ENCODE results near the gene ZNF764.

Gene ZNF764

DNA sequence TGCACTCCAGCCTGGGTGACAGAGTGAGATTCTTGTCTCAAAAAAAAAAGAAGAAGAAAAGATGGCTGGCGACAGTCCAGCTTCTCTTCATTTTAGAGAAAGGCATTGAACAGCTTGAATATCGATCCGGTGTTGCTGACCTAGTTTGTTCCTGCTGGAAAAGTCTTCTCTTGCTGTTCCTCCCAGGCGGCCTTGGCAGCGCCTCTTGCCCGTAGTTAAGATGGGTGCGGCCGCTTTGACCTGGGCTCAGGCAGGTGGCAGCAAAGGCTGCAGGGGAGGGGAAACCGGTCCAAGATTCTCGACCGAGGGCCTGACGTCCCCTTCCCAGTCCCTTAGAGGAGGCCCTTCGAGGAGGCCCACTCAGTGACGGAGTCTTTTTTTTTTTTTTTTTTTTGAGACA, 3.8 kb upstream of the ZNF764 start:
- Histone ChIP-seq H3K36me3 (ENCODE audit: insufficient read depth, insufficient read length, low read length) (no peaks in the 10 kb centered on the region), H3K4me3 (ENCODE audit: insufficient read length, low read depth) (no peak overlapping the region), H3K27me3 (ENCODE audit: insufficient read depth, insufficient read length) (no peaks in the 10 kb centered on the region), H3K9ac (ENCODE audit: insufficient read length, low read depth) (no peak overlapping the region), H3K9me3 (ENCODE audit: insufficient read depth, low read length) (no peaks in the 10 kb centered on the region), H3K4me1 (ENCODE audit: insufficient read depth, insufficient read length) (peaks cover 2% of the 10 kb centered on the region)
- DNase-seq (ENCODE audit: low read depth, low spot score): no peak
- no peak for TF ChIP-seq YY1 (IDR thresholded peaks at IDR 0.05; ENCODE audit: insufficient read depth, insufficient read length)
- TF ChIP-seq ZNF274 (IDR thresholded peaks at IDR 0.05; ENCODE audit: low read depth, low read length): no peak
- TF ChIP-seq SUZ12 (IDR thresholded peaks at IDR 0.05; ENCODE audit: extremely low read depth, insufficient read depth, insufficient read length): no peak

DNA sequence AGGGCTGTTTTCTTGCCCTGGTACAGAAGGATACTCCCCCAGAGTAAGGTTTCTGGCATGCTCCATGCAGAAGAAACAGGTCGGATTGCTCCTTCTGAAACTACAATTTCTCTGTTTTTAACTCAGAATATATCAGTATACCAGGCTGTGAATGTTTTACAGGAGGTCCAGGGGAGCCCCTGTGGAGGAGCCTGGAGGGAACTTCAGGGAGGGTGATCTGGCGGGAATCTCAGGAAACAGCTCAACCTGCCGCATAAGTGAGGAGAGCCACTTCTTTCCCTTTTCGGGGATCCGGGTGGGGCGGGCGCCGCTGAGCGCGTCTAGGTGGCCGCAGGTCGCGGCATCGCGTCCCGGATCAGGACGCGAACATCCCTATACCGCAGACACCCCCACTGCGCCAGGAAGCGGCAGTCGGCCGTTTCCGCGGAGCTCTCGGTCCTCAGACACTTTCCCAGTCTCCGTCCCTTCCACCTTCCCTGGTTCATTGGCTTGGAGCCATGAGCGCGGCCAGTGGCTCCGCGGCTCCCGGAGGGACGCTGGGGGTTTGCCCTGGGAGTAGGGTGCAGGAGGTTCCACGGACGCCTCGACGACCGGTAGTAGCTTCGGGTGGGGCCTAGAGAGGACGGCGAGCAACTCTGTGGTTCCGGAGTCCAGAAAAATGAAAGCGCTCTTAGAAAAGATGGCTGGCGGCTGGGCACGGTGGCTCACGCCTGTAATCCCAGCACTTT, 3.1 kb upstream of the ZNF764 start:
- TF ChIP-seq ZNF274 (IDR thresholded peaks at IDR 0.05; ENCODE audit: low read depth, low read length): no peak
- no peak for TF ChIP-seq SUZ12 (IDR thresholded peaks at IDR 0.05; ENCODE audit: extremely low read depth, insufficient read depth, insufficient read length)
- TF ChIP-seq YY1 (IDR thresholded peaks at IDR 0.05; ENCODE audit: insufficient read depth, insufficient read length): no peak
- Histone ChIP-seq H3K4me1 (ENCODE audit: insufficient read depth, insufficient read length) (peaks cover 3% of the 10 kb centered on the region), H3K9me3 (ENCODE audit: insufficient read depth, low read length) (no peaks in the 10 kb centered on the region), H3K36me3 (ENCODE audit: insufficient read depth, insufficient read length, low read length) (peaks cover 3% of the 10 kb centered on the region), H3K27me3 (ENCODE audit: insufficient read depth, insufficient read length) (no peaks in the 10 kb centered on the region), H3K4me3 (ENCODE audit: insufficient read length, low read depth) (no peak overlapping the region), H3K9ac (ENCODE audit: insufficient read length, low read depth) (no peak overlapping the region)
- DNase-seq (ENCODE audit: low read depth, low spot score): no peak

DNA sequence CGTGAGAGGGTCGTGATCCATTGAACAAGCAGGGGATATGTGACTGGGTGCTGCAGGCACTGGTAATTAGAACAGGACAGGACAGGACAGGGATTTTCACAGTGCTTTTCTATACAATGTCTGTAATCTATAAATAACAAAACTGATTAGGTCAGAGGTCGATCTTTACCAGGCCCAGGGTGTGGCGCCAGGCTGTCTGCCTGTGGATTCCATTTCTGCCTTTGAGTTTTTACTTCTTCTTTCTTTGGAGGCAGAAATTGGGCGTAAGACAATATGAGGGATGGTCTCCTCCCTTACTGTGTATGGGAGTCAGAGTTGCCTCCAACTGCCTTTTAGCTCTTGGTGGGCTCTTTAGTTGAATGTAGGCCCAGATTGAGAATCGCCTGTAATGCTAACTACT, 1.5 kb upstream of the ZNF764 start:
- Histone ChIP-seq H3K9ac (ENCODE audit: insufficient read length, low read depth) (no peak overlapping the region), H3K27me3 (ENCODE audit: insufficient read depth, insufficient read length) (no peaks in the 10 kb centered on the region), H3K4me3 (ENCODE audit: insufficient read length, low read depth) (no peak overlapping the region), H3K4me1 (ENCODE audit: insufficient read depth, insufficient read length) (peaks cover 9% of the 10 kb centered on the region), H3K36me3 (ENCODE audit: insufficient read depth, insufficient read length, low read length) (peaks cover 19% of the 10 kb centered on the region), H3K9me3 (ENCODE audit: insufficient read depth, low read length) (no peaks in the 10 kb centered on the region)
- TF ChIP-seq SUZ12 (IDR thresholded peaks at IDR 0.05; ENCODE audit: extremely low read depth, insufficient read depth, insufficient read length) (no peak), ZNF274 (IDR thresholded peaks at IDR 0.05; ENCODE audit: low read depth, low read length) (no peak), YY1 (IDR thresholded peaks at IDR 0.05; ENCODE audit: insufficient read depth, insufficient read length) (no peak)
- no peak for DNase-seq (ENCODE audit: low read depth, low spot score)

DNA sequence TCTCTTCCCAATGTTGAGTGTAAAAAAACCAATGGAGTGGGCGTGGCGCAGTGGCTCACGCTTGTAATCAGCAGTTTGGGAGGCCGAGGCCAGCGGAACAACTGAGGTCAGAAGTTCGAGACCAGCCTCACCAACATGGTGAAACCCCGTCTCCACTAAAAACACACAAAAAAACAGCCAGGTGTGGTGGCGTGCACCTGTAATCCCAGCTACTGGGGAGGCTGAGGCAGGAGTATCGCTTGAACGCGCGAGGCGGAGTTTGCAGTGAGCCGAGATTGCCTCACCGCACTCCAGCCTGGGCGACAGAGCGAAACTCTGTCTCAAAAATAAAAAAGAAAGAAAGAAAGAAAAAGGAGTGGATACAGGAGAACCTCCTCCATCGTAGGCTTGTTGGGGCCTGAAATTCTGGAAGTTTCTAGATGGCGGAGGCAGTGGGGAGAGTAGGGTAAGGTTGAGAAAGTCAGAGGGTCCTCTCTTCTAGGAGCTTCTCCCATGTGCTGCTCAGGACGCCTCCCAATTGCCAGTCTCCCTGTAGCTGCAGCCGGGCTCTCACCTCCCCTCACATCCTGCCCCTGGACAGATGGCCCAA, 709 bp upstream of the ZNF764 start:
- Histone ChIP-seq H3K9ac (ENCODE audit: insufficient read length, low read depth) (peak overlapping the region; percentile 58), H3K9me3 (ENCODE audit: insufficient read depth, low read length) (no peaks in the 10 kb centered on the region), H3K36me3 (ENCODE audit: insufficient read depth, insufficient read length, low read length) (peaks cover 27% of the 10 kb centered on the region), H3K4me1 (ENCODE audit: insufficient read depth, insufficient read length) (peaks cover 9% of the 10 kb centered on the region), H3K4me3 (ENCODE audit: insufficient read length, low read depth) (no peak overlapping the region), H3K27me3 (ENCODE audit: insufficient read depth, insufficient read length) (no peaks in the 10 kb centered on the region)
- DNase-seq (ENCODE audit: low read depth, low spot score): no peak
- TF ChIP-seq ZNF274 (IDR thresholded peaks at IDR 0.05; ENCODE audit: low read depth, low read length): no peak
- TF ChIP-seq YY1 (IDR thresholded peaks at IDR 0.05; ENCODE audit: insufficient read depth, insufficient read length): no peak
- no peak for TF ChIP-seq SUZ12 (IDR thresholded peaks at IDR 0.05; ENCODE audit: extremely low read depth, insufficient read depth, insufficient read length)

DNA sequence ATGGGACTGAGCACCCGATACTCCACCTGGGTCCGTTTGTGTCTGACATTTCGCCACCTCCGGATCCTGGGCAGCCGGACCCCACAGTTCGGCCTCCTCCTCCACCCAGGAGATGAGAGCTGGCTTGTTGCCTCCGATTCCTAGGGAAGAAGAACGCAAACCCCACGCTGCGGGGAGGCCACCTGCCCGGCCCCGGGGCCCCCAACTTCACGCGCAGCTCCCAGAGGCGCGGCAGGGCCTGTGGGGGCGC, 542 bp downstream of the ZNF764 start:
- no peak for TF ChIP-seq SUZ12 (IDR thresholded peaks at IDR 0.05; ENCODE audit: extremely low read depth, insufficient read depth, insufficient read length)
- TF ChIP-seq YY1 (IDR thresholded peaks at IDR 0.05; ENCODE audit: insufficient read depth, insufficient read length): no peak
- TF ChIP-seq ZNF274 (IDR thresholded peaks at IDR 0.05; ENCODE audit: low read depth, low read length): no peak
- H3K36me3 ChIP-seq (ENCODE audit: insufficient read depth, insufficient read length, low read length): peaks cover 39% of the 10 kb centered on the region
- H3K9me3 ChIP-seq (ENCODE audit: insufficient read depth, low read length): no peaks in the 10 kb centered on the region
- H3K9ac ChIP-seq (ENCODE audit: insufficient read length, low read depth): peak overlapping the region; percentile 94
- H3K27me3 ChIP-seq (ENCODE audit: insufficient read depth, insufficient read length): no peaks in the 10 kb centered on the region
- DNase-seq (ENCODE audit: low read depth, low spot score): no peak
- peaks cover 18% of the 10 kb centered on the region for H3K4me1 ChIP-seq (ENCODE audit: insufficient read depth, insufficient read length)
- H3K4me3 ChIP-seq (ENCODE audit: insufficient read length, low read depth): peak overlapping the region; percentile 89

DNA sequence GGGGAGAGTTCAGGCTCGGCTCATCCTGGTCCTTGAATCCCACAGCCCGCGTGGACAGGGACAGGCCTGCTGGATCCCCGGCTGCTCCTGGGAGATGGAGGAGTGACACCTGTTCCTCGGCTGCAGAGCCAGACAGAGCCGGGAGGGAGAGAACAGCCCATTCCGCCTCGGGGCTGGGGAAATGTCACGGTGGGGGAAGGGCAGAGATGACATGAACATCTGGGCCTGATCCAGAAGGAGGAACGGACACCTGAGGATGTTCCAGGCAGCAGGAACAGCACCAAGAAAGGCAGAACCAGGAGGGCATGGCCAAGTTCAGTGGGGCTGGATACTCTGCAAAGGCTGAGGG, 2.1 kb downstream of the ZNF764 start:
- peaks cover 19% of the 10 kb centered on the region for H3K4me1 ChIP-seq (ENCODE audit: insufficient read depth, insufficient read length)
- H3K9ac ChIP-seq (ENCODE audit: insufficient read length, low read depth): peak overlapping the region; percentile 64
- no peaks in the 10 kb centered on the region for H3K9me3 ChIP-seq (ENCODE audit: insufficient read depth, low read length)
- H3K4me3 ChIP-seq (ENCODE audit: insufficient read length, low read depth): no peak overlapping the region
- H3K36me3 ChIP-seq (ENCODE audit: insufficient read depth, insufficient read length, low read length): peaks cover 42% of the 10 kb centered on the region
- DNase-seq (ENCODE audit: low read depth, low spot score): no peak
- no peak for TF ChIP-seq YY1 (IDR thresholded peaks at IDR 0.05; ENCODE audit: insufficient read depth, insufficient read length)
- no peak for TF ChIP-seq ZNF274 (IDR thresholded peaks at IDR 0.05; ENCODE audit: low read depth, low read length)
- no peak for TF ChIP-seq SUZ12 (IDR thresholded peaks at IDR 0.05; ENCODE audit: extremely low read depth, insufficient read depth, insufficient read length)
- no peaks in the 10 kb centered on the region for H3K27me3 ChIP-seq (ENCODE audit: insufficient read depth, insufficient read length)

DNA sequence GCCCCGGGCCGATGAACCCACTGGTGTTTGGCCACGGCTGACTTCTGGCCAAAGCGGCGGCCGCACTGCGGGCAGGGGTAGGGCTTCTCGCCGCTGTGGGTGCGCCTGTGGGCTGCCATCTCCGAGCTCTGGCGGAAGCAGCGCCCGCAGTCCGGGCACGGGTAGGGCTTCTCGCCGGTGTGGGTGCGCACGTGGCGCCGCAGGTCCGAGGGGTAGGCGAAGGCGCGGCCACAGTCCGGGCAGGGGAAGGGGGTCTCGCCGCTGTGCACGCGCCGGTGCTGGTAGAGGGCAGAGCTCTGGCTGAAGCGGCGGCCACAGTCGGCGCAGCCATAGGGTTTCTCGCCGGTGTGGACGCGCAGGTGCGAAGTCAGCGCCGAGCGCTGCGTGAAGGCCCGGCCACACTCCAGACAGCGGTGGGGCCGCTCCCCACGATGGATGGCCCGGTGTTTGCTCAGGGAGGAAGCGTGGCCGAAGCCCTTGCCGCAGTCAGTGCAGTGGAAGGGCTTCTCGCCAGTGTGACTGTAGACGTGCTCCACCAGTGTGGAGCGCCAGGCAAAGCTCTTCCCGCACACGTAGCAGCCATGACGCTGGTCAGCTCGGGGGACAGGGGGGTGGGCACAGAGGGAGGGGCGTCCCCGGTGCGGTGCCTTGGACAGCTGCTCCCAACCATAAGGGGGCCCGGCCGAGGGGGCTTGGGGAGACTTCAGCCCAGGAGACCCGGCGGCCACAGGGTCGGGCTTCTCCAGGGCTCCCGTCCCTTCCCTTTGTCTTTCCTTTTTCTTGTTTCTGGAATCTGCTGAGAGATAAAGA, 2.7 kb downstream of the ZNF764 start:
- H3K27me3 ChIP-seq (ENCODE audit: insufficient read depth, insufficient read length): no peaks in the 10 kb centered on the region
- H3K36me3 ChIP-seq (ENCODE audit: insufficient read depth, insufficient read length, low read length): peaks cover 42% of the 10 kb centered on the region
- H3K9ac ChIP-seq (ENCODE audit: insufficient read length, low read depth): peak overlapping the region; percentile 64
- no peak overlapping the region for H3K4me3 ChIP-seq (ENCODE audit: insufficient read length, low read depth)
- DNase-seq (ENCODE audit: low read depth, low spot score): no peak
- peaks cover 19% of the 10 kb centered on the region for H3K4me1 ChIP-seq (ENCODE audit: insufficient read depth, insufficient read length)
- no peaks in the 10 kb centered on the region for H3K9me3 ChIP-seq (ENCODE audit: insufficient read depth, low read length)
- TF ChIP-seq YY1 (IDR thresholded peaks at IDR 0.05; ENCODE audit: insufficient read depth, insufficient read length) (no peak), SUZ12 (IDR thresholded peaks at IDR 0.05; ENCODE audit: extremely low read depth, insufficient read depth, insufficient read length) (no peak), ZNF274 (IDR thresholded peaks at IDR 0.05; ENCODE audit: low read depth, low read length) (no peak)
